GM12878 (cell line): ENCODE measurements around the gene NFIX.

Experiments used
- ATF2 ChIP-seq: IDR thresholded peaks from 2 replicates; pipeline ENCODE4 v1.6.1; 2012; ENCODE audit warnings: low read length, inconsistent platforms
- CREM ChIP-seq: IDR thresholded peaks from 2 replicates; pipeline ENCODE4 v1.6.1; 2014; ENCODE audit warnings: antibody characterized with exemption, low read depth
- EP300 ChIP-seq, 2 experiments: fragments of 150-350 bp in 1 of 2; IDR thresholded peaks; 2 replicates each; pipeline ENCODE4 v1.6.1; 2011 to 2012; ENCODE audit warnings: low read depth in 2 of 2, low read length in 2 of 2, borderline replicate concordance in 1 of 2, improper control_type of control experiment in 1 of 2, inconsistent platforms in 1 of 2; ENCODE audit not compliant: control insufficient read depth in 1 of 2
- HDAC2 ChIP-seq: fragments of 200-600 bp; sonication (generic); IDR thresholded peaks from 2 replicates; pipeline ENCODE4 v1.6.1; 2017
- PML ChIP-seq: IDR thresholded peaks from 2 replicates; pipeline ENCODE4 v1.6.1; 2012; ENCODE audit warnings: low read length, inconsistent platforms
- POLR2AphosphoS5 ChIP-seq: IDR thresholded peaks from 2 replicates; pipeline ENCODE4 v1.6.1; 2011; ENCODE audit warnings: mild to moderate bottlenecking, low read length, inconsistent platforms
- SREBF2 ChIP-seq: IDR thresholded peaks from 2 replicates; pipeline ENCODE4 v1.6.1; 2012; ENCODE audit warnings: mild to moderate bottlenecking, low read length
- TF ChIP-seq, protein P1 (sequence below), 3 experiments: IDR thresholded peaks in 2 of 3; conservative IDR thresholded peaks in 1 of 3; 2 replicates each; pipeline ENCODE4 v1.5.1; 2011; ENCODE audit warnings: low read depth in 3 of 3, low read length in 3 of 3, mild to moderate bottlenecking in 3 of 3, control low read depth in 2 of 3, moderate library complexity in 2 of 3, inconsistent platforms in 1 of 3, mixed read lengths in 1 of 3; ENCODE audit not compliant: control insufficient read depth in 2 of 3, insufficient read depth in 1 of 3; ENCODE audit errors: extremely low read depth in 1 of 3

DNA sequence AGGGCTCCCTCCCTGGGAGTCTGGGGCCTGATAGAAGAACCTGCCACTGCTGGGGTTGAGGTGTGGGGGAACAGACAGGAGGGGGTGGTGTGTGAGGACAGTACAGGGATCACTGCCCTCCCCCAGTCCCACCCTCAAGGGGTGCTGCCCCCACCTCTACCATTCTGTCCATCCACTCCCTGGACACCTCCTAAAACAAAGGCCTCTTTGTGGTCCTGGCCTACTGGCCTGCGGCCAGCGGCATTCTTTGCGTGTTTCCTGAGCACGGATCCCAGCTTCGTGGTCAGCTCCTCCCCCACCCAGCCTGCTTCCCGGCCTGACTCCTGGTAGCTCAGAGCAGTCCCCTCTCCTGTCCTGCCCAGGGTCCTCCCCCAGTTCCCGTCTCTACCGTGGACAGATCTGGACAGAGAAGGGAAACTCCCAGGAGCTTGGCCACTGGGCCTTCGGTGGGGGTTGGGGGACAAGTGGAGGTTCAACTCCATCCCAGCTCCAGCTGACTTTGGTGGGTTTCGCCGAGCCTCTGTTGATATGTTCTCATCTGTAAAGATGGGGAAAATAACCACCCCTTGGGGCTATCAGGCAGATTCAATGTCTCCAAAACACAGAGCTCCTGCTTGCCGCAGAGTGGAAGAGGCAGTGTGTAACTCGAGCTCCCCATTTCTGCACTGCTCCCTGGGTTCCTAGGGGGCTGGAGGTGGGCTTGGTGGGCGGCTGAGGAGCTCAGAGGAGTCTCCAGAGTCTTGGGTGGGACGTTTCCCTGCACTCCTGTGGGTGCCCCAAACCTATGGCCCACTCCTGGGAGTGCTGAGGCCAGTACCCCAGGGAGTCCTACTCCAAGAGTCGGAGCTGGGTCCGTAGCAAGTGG, 58.7 kb downstream of the NFIX start:
- TF ChIP-seq POLR2AphosphoS5 (no peak), EP300 (IDR thresholded peaks at IDR 0.05; ENCODE audit: borderline replicate concordance in 1 of 2, control insufficient read depth in 1 of 2, low read depth in 2 of 2, low read length in 2 of 2) (no peak), HDAC2 (no peak), CREM (no peak), SREBF2 (no peak), ATF2 (no peak), PML (no peak)
- TF ChIP-seq, protein P1, sequence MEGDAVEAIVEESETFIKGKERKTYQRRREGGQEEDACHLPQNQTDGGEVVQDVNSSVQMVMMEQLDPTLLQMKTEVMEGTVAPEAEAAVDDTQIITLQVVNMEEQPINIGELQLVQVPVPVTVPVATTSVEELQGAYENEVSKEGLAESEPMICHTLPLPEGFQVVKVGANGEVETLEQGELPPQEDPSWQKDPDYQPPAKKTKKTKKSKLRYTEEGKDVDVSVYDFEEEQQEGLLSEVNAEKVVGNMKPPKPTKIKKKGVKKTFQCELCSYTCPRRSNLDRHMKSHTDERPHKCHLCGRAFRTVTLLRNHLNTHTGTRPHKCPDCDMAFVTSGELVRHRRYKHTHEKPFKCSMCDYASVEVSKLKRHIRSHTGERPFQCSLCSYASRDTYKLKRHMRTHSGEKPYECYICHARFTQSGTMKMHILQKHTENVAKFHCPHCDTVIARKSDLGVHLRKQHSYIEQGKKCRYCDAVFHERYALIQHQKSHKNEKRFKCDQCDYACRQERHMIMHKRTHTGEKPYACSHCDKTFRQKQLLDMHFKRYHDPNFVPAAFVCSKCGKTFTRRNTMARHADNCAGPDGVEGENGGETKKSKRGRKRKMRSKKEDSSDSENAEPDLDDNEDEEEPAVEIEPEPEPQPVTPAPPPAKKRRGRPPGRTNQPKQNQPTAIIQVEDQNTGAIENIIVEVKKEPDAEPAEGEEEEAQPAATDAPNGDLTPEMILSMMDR (IDR thresholded peaks at IDR 0.05 in 2 of 3, conservative IDR thresholded peaks at IDR 0.05 in 1 of 3; ENCODE audit: control insufficient read depth in 2 of 3, extremely low read depth in 1 of 3, insufficient read depth in 1 of 3, low read depth in 3 of 3, low read length in 3 of 3) = no peak
